ENCODE measurements around the gene AURKAIP1.

DNA sequence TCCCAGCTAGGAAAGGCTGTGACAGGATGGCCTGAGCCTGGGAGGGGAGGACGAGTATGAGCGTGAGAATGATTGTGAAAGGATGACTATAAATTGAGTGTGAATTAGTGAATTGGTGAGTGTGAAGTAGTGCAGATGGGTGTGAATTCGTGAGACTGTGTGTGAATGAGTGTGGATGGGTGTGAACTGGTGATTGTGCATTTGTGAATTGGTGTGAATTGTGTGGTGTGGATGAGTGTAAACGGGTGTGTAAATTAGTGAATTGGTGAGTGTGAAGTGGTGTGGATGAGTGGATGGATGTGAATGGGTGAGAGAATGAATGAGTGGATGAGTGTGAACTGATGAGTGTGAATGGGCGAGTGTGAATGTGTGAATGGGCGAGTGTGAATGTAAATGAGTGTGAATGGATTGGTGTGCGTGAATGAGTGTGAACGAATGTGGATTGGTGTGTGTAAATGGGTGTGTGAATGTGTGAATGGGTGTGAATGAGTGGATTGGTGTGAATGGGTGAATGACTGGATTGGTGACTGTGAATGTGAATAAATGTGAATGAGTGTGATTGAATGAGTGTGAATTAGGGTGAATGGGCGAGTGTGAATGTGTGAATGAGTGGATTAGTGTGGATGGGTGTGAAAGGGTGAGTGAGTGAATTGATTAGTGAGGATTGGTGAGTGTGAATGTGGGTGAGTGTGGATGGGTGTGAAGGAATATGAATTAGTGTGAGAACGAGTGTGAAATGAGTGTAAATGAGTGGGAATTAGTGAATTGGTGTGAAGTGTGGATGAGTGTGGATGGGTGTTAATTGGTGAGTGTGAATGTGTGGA, 8.9 kb downstream of the AURKAIP1 start:
- TF ChIP-seq, protein P1, sequence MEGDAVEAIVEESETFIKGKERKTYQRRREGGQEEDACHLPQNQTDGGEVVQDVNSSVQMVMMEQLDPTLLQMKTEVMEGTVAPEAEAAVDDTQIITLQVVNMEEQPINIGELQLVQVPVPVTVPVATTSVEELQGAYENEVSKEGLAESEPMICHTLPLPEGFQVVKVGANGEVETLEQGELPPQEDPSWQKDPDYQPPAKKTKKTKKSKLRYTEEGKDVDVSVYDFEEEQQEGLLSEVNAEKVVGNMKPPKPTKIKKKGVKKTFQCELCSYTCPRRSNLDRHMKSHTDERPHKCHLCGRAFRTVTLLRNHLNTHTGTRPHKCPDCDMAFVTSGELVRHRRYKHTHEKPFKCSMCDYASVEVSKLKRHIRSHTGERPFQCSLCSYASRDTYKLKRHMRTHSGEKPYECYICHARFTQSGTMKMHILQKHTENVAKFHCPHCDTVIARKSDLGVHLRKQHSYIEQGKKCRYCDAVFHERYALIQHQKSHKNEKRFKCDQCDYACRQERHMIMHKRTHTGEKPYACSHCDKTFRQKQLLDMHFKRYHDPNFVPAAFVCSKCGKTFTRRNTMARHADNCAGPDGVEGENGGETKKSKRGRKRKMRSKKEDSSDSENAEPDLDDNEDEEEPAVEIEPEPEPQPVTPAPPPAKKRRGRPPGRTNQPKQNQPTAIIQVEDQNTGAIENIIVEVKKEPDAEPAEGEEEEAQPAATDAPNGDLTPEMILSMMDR (IDR thresholded peaks at IDR 0.05; ENCODE audit: low read depth, low read length): no peak
- TF ChIP-seq MYC (IDR thresholded peaks at IDR 0.05; ENCODE audit: low read depth, low read length): no peak
- TF ChIP-seq, protein P2, sequence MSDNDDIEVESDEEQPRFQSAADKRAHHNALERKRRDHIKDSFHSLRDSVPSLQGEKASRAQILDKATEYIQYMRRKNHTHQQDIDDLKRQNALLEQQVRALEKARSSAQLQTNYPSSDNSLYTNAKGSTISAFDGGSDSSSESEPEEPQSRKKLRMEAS (IDR thresholded peaks at IDR 0.05; ENCODE audit: low read depth, low read length): no peak
- TF ChIP-seq POLR2A (IDR thresholded peaks at IDR 0.05; ENCODE audit: extremely low read depth, insufficient read length): no peak

All from NB4 (cell line).